ENCODE results near the gene GMPR. TPM values are rescaled to one million over a fixed set of nuclear protein-coding genes. Genes with fewer than 3 reads are reported as not detected.
A peak's percentile ranks its signal among the peaks of the same experiment; 100 is the strongest.

GMPR gene
- total and polyA plus RNA-seq, 7 donors = 2.8 to 26.5 (median 15.0) TPM

- H3K27ac ChIP-seq = peak overlapping the region; percentile 68 to 91 (median 84)
- no peaks in the 10 kb centered on the region for H3K36me3 ChIP-seq
- DNase-seq = no peak
- TF ChIP-seq CTCF (IDR thresholded peaks at IDR 0.05) (no peak), EP300 (IDR thresholded peaks at IDR 0.05) (no peak)
- no peaks in the 10 kb centered on the region for H3K27me3 ChIP-seq
- intact Hi-C loops (cut with DNase I) = loop anchor here (10.0 kb wide), 1 partner anchor 74 kb away; no protein-coding TSS in a partner anchor
- no peaks in the 10 kb centered on the region for H3K9me3 ChIP-seq
- H3K4me3 ChIP-seq = no peak overlapping the region
- H3K4me1 ChIP-seq = peaks cover 0 to 65% (median 58%) of the 10 kb centered on the region in 4 donors
- WGBS, 2 donors = 94 to 95% methylated on average over 8 of the region's 8 CpGs
Measured at GRCh38 chr6:16318953-16319720, 80.8 kb downstream of the GMPR start.

GRCh38 chr6:16319813-16320532, 81.6 kb downstream of the GMPR start:
- WGBS, 2 donors = 34 to 60% methylated on average over 16 of the region's 16 CpGs
- peak overlapping the region in 2 of 4 donors; percentile 17 to 19 for H3K4me3 ChIP-seq
- peaks cover 0 to 65% (median 58%) of the 10 kb centered on the region in 4 donors for H3K4me1 ChIP-seq

DNA sequence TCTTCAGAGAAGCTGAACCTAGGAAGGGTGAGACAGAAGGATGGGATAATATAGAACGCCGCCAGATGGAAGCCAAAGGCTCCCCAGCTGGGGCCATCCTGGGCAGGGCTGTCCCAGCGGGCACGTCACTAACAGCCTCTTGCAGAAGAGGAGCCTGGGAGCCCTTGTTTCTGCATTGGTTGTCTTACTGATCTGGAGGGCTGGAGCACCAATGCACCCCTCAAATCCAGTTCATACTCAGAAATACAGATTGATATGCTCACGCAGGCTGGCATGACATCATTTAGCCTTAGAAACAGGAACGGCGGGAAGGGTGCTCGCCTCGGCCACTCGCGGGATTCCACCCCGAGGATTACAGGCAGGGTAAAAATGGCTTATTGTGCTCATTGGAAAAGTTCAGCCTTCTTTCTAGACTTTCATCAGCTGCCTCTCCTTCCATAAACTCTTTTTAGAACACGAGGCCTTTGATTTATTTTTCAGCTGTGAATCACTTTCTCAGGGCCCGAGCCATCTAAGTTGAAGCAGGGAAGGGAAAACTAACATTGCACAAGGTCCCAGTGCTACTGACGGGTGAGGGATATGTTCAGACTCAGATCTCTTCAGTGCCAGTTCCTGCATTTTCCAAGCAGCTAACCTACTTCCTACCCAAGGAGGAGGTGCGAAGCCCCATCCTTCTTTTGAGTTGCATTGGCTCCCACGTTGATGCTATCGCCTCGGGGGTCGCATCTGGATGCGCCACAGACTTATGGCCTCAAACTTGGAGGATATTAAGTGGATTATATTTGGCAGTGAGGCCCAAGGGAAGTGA, 82.3 kb downstream of the GMPR start:
- intact Hi-C loops (cut with DNase I) = no loop called here
- Histone ChIP-seq H3K27ac (peak overlapping the region; percentile 68 to 91 (median 84)), H3K4me1 (peaks cover 0 to 65% (median 58%) of the 10 kb centered on the region in 4 donors), H3K36me3 (peaks cover 0 to 8% (median 0%) of the 10 kb centered on the region in 4 donors), H3K9me3 (no peaks in the 10 kb centered on the region), H3K27me3 (no peaks in the 10 kb centered on the region), H3K4me3 (peak overlapping the region in 2 of 4 donors; percentile 17 to 19)
- no peak for DNase-seq
- 86 to 88% methylated on average over 21 of the region's 21 CpGs for WGBS, 2 donors
- TF ChIP-seq POLR2AphosphoS5 (IDR thresholded peaks at IDR 0.05) = peak in 2 of 4 donors; percentile 13 to 54
- no peak for TF ChIP-seq CTCF (IDR thresholded peaks at IDR 0.05)

More at GRCh38 chr6:16319813-16320532, 81.6 kb downstream of the GMPR start:
- H3K9me3 ChIP-seq = no peaks in the 10 kb centered on the region
- H3K27ac ChIP-seq = peak overlapping the region; percentile 68 to 91 (median 84)
- peak; percentile 80 for DNase-seq
- H3K36me3 ChIP-seq = peaks cover 0 to under 1% (median 0%) of the 10 kb centered on the region in 4 donors
- TF ChIP-seq CTCF (IDR thresholded peaks at IDR 0.05) (no peak), POLR2AphosphoS5 (IDR thresholded peaks at IDR 0.05) (peak in 3 of 4 donors; percentile 12 to 79 (median 34)), POLR2A (IDR thresholded peaks at IDR 0.05) (no peak), EP300 (IDR thresholded peaks at IDR 0.05) (peak in 1 of 4 donors; percentile 34)
- H3K27me3 ChIP-seq = no peaks in the 10 kb centered on the region
- intact Hi-C loops (cut with DNase I) = loop anchor here (10.0 kb wide), 1 partner anchor 75 kb away; no protein-coding TSS in a partner anchor

GRCh38 chr6:16321341-16321710, 82.9 kb downstream of the GMPR start:
- H3K27me3 ChIP-seq = no peaks in the 10 kb centered on the region
- TF ChIP-seq POLR2AphosphoS5 (IDR thresholded peaks at IDR 0.05) (no peak), CTCF (IDR thresholded peaks at IDR 0.05) (no peak), POLR2A (IDR thresholded peaks at IDR 0.05) (no peak), EP300 (IDR thresholded peaks at IDR 0.05) (no peak)
- no peak for DNase-seq
- no peak overlapping the region for H3K4me3 ChIP-seq
- H3K27ac ChIP-seq = peak overlapping the region; percentile 68 to 91 (median 84)
- WGBS, 2 donors = 88 to 94% methylated on average over 7 of the region's 7 CpGs
- peaks cover 0 to 65% (median 58%) of the 10 kb centered on the region in 4 donors for H3K4me1 ChIP-seq
- no peaks in the 10 kb centered on the region for H3K9me3 ChIP-seq
- peaks cover 0 to 14% (median 5%) of the 10 kb centered on the region in 4 donors for H3K36me3 ChIP-seq
- intact Hi-C loops (cut with DNase I) = no loop called here
